PFSK-1 (cell line): ENCODE data around the gene UBXN7.

Experiments used
- FOXP2 ChIP-seq: optimal IDR thresholded peaks from 2 replicates; pipeline ENCODE3; 2011; ENCODE audit warnings: borderline replicate concordance, control low read depth, inconsistent platforms; ENCODE audit not compliant: insufficient read depth; ENCODE audit errors: extremely low read length, extremely low read depth
- POLR2AphosphoS5 ChIP-seq: IDR thresholded peaks from 2 replicates; pipeline ENCODE4 v1.6.1; 2012; ENCODE audit warnings: low read depth, mild to moderate bottlenecking, control low read depth, low read length, moderate library complexity
- SIN3A ChIP-seq: IDR thresholded peaks from 2 replicates; pipeline ENCODE4 v1.6.1; 2012; ENCODE audit warnings: mild to moderate bottlenecking, low read length, moderate library complexity, borderline replicate concordance; ENCODE audit not compliant: insufficient read depth
- TAF1 ChIP-seq: IDR thresholded peaks from 2 replicates; pipeline ENCODE4 v1.6.1; 2012; ENCODE audit warnings: low read length, control low read depth, borderline replicate concordance; ENCODE audit not compliant: insufficient read depth
- TF ChIP-seq, protein P1 (sequence below), 2 experiments: IDR thresholded peaks; 2 replicates each; pipeline versions ENCODE4 v1.6.1 to v1.8.0; 2011 to 2012; ENCODE audit warnings: low read depth in 2 of 2, low read length in 2 of 2, control low read depth in 1 of 2, inconsistent platforms in 1 of 2, mild to moderate bottlenecking in 1 of 2, moderate library complexity in 1 of 2; ENCODE audit not compliant: insufficient read depth in 1 of 2

UBXN7 gene

GRCh38 chr3:196336319-196337145, 95.7 kb downstream of the UBXN7 start:
- TF ChIP-seq TAF1 (no peak), SIN3A (no peak), FOXP2 (no peak), POLR2AphosphoS5 (no peak)
- TF ChIP-seq, protein P1, sequence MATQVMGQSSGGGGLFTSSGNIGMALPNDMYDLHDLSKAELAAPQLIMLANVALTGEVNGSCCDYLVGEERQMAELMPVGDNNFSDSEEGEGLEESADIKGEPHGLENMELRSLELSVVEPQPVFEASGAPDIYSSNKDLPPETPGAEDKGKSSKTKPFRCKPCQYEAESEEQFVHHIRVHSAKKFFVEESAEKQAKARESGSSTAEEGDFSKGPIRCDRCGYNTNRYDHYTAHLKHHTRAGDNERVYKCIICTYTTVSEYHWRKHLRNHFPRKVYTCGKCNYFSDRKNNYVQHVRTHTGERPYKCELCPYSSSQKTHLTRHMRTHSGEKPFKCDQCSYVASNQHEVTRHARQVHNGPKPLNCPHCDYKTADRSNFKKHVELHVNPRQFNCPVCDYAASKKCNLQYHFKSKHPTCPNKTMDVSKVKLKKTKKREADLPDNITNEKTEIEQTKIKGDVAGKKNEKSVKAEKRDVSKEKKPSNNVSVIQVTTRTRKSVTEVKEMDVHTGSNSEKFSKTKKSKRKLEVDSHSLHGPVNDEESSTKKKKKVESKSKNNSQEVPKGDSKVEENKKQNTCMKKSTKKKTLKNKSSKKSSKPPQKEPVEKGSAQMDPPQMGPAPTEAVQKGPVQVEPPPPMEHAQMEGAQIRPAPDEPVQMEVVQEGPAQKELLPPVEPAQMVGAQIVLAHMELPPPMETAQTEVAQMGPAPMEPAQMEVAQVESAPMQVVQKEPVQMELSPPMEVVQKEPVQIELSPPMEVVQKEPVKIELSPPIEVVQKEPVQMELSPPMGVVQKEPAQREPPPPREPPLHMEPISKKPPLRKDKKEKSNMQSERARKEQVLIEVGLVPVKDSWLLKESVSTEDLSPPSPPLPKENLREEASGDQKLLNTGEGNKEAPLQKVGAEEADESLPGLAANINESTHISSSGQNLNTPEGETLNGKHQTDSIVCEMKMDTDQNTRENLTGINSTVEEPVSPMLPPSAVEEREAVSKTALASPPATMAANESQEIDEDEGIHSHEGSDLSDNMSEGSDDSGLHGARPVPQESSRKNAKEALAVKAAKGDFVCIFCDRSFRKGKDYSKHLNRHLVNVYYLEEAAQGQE (IDR thresholded peaks at IDR 0.05; ENCODE audit: insufficient read depth in 1 of 2, low read depth in 2 of 2, low read length in 2 of 2), result no peak

- TF ChIP-seq, protein P1 (IDR thresholded peaks at IDR 0.05; ENCODE audit: insufficient read depth in 1 of 2, low read depth in 2 of 2, low read length in 2 of 2), result no peak
- TF ChIP-seq POLR2AphosphoS5 (no peak), SIN3A (no peak), FOXP2 (no peak), TAF1 (no peak)
Observed at GRCh38 chr3:196335503-196335948, 96.7 kb downstream of the UBXN7 start.

DNA sequence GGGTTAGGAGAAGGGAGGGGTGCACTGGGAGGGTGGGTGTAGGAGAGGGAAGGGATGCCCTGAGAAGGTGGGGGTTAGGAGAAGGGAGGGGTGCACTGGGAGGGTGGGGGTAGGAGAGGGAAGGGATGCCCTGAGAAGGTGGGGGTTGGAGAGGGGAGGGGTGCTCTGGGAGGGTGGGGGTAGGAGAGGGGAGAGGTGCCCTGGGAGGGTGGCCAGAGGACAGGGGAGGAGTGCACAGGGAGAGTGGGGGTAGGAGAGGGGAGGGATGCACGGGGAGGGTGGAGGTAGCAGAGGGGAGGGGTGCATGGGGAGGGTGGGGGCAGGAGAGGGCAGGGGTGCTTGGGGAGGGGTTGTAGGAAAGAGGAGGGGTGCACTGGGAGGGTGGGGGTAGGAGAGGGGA, 97.2 kb downstream of the UBXN7 start:
- TF ChIP-seq POLR2AphosphoS5, result no peak
- TF ChIP-seq, protein P1 (IDR thresholded peaks at IDR 0.05; ENCODE audit: insufficient read depth in 1 of 2, low read depth in 2 of 2, low read length in 2 of 2), result no peak
- no peak for TF ChIP-seq SIN3A
- no peak for TF ChIP-seq FOXP2
- no peak for TF ChIP-seq TAF1

DNA sequence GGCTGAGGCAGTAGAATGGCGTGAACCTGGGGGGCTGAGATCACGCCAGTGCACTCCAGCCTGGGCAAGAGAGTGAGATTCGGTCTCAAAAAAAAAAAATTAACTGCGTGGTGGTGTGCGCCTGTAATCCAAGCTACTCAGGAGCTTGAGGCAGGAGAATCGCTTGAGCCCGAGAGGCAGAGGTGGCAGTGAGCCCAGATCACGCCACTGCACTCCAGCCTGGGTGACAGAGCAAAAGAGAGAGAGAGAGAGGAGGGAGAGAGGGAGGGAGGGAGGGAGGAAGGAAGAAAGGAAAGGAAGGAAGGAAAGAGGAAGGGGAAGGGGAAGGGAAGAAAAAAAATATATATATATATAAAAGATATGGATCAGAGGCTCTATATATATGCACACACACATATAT, 100.1 kb downstream of the UBXN7 start:
- TF ChIP-seq POLR2AphosphoS5 (no peak), TAF1 (no peak), FOXP2 (no peak), SIN3A (no peak)
- TF ChIP-seq, protein P1 (IDR thresholded peaks at IDR 0.05; ENCODE audit: insufficient read depth in 1 of 2, low read depth in 2 of 2, low read length in 2 of 2), result no peak
